Uterus (tissue), 2 donors: ENCODE results near the gene KNG1.

Experiments used
- POLR2A ChIP-seq, 2 donors: fragments of 450-650 bp; IDR thresholded peaks; one replicate each; pipeline ENCODE4 v1.6.1; 2016; ENCODE audit warnings: antibody characterized with exemption in 2 of 2, mild to moderate bottlenecking in 1 of 2, moderate library complexity in 1 of 2
- TF ChIP-seq, protein P1 (sequence below), 4 experiments: fragments of 200-600 bp in 2 of 4; fragments of 450-650 bp in 2 of 4; sonication (generic) in 2 of 4; IDR thresholded peaks; one replicate each; pipeline ENCODE4 v1.5.1; 2016 to 2019; ENCODE audit warnings: antibody characterized with exemption in 4 of 4, mild to moderate bottlenecking in 2 of 4, moderate library complexity in 1 of 4

DNA sequence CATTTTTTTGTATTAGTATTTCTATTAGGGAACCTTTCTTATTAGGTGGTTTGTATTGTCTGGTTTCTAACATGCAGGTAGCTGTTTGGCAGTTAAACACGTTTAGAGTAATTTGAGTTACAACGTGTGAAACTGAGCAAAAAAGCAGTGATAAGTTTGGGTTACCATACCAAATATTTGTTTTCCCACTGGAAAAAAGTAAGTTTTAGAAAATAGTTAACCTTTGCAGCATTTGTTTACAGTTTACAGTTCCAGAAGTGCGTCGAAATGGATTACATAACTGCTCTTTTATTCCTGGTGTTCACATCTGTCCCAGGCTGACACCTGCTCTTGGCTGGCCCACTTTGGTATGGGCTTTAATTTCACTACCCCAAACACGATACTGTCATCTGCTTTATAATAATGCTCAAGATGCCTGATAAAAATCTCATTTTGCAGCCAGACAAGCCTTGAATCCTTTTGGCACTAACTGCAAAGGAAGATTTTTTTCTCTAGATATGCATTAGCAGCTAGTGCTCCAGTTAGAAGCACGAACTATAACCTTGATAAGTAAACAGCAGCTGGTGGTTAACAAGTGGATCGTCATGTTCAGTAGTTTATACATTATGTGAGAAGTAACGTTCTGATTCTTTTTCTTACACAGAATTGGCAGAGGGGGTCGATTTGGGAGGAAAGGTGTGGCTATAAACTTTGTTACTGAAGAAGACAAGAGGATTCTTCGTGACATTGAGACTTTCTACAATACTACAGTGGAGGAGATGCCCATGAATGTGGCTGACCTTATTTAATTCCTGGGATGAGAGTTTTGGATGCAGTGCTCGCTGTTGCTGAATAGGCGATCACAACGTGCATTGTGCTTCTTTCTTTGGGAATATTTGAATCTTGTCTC, 71.6 kb downstream of the KNG1 start:
- TF ChIP-seq, protein P1, sequence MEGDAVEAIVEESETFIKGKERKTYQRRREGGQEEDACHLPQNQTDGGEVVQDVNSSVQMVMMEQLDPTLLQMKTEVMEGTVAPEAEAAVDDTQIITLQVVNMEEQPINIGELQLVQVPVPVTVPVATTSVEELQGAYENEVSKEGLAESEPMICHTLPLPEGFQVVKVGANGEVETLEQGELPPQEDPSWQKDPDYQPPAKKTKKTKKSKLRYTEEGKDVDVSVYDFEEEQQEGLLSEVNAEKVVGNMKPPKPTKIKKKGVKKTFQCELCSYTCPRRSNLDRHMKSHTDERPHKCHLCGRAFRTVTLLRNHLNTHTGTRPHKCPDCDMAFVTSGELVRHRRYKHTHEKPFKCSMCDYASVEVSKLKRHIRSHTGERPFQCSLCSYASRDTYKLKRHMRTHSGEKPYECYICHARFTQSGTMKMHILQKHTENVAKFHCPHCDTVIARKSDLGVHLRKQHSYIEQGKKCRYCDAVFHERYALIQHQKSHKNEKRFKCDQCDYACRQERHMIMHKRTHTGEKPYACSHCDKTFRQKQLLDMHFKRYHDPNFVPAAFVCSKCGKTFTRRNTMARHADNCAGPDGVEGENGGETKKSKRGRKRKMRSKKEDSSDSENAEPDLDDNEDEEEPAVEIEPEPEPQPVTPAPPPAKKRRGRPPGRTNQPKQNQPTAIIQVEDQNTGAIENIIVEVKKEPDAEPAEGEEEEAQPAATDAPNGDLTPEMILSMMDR (IDR thresholded peaks at IDR 0.05), result no peak
- no peak for TF ChIP-seq POLR2A (IDR thresholded peaks at IDR 0.05)
